ENCODE data around the gene PRKAG2. TPM values are rescaled to one million over a fixed set of nuclear protein-coding genes. Genes with fewer than 3 reads are reported as not detected.

The PRKAG2 gene
- total and polyA plus RNA-seq, 2 of the 13 experiments (the other 11 are each of a cell fraction or from before 2014, with no cell fraction given): 0.90 to 1.3 TPM

- intact Hi-C loops (cut with micrococcal nuclease; ENCODE audit: unreplicated experiment) (no loop called here), in situ Hi-C loops (cut with HindIII; ENCODE audit: extremely low pct_ligation_motif_present, low pct_unique_long_range_greater_than_20kb) (no loop called here)
- CTCF ChIA-PET (ENCODE audit: low intra/inter-chr PET ratio, low total read pairs): no interaction called here
- H4K20me1 ChIP-seq (ENCODE audit: insufficient read depth, low read length): no peaks in the 10 kb centered on the region
- H3K27me3 ChIP-seq (ENCODE audit: control insufficient read depth in 1 of 2, insufficient read depth in 2 of 2, low read length in 2 of 2): peaks cover 0 to 3% of the 10 kb centered on the region in 2 experiments; a peak in 2 of 5 replicates
- no peak overlapping the region for H3K4me2 ChIP-seq (ENCODE audit: low read depth, low read length)
- no peak overlapping the region for H3K4me3 ChIP-seq (replicated peaks in 1 of 3; ENCODE audit: insufficient read depth in 1 of 3, low read depth in 2 of 3, low read length in 3 of 3)
- no peak for TF ChIP-seq SAFB2 (CRISPR knock-in tag; IDR thresholded peaks at IDR 0.05; ENCODE audit: borderline replicate concordance, low read depth)
- TF ChIP-seq SP4 (CRISPR knock-in tag; IDR thresholded peaks at IDR 0.05): no peak
- TF ChIP-seq ZBTB33 (CRISPR knock-in tag; IDR thresholded peaks at IDR 0.05): no peak
- TF ChIP-seq, protein P1, sequence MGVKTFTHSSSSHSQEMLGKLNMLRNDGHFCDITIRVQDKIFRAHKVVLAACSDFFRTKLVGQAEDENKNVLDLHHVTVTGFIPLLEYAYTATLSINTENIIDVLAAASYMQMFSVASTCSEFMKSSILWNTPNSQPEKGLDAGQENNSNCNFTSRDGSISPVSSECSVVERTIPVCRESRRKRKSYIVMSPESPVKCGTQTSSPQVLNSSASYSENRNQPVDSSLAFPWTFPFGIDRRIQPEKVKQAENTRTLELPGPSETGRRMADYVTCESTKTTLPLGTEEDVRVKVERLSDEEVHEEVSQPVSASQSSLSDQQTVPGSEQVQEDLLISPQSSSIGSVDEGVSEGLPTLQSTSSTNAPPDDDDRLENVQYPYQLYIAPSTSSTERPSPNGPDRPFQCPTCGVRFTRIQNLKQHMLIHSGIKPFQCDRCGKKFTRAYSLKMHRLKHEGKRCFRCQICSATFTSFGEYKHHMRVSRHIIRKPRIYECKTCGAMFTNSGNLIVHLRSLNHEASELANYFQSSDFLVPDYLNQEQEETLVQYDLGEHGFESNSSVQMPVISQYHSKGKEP (CRISPR knock-in tag; IDR thresholded peaks at IDR 0.05): no peak
- no peak for TF ChIP-seq KLF11 (CRISPR knock-in tag; IDR thresholded peaks at IDR 0.05)
- TF ChIP-seq ZNF546 (CRISPR knock-in tag; conservative IDR thresholded peaks at IDR 0.05): no peak
- no peak for TF ChIP-seq SOX6 (IDR thresholded peaks at IDR 0.05)
- TF ChIP-seq SOX6 (CRISPR knock-in tag; IDR thresholded peaks at IDR 0.05): no peak
- no peak for TF ChIP-seq POLR2AphosphoS5 (IDR thresholded peaks at IDR 0.05; ENCODE audit: low read depth, low read length)
- no peak for TF ChIP-seq SKI (IDR thresholded peaks at IDR 0.05; ENCODE audit: partially characterized antibody)
- no peak for TF ChIP-seq ZNF652 (CRISPR knock-in tag; IDR thresholded peaks at IDR 0.05; ENCODE audit: borderline replicate concordance, low read depth)
- no peak for TF ChIP-seq SMYD3 (CRISPR knock-in tag; IDR thresholded peaks at IDR 0.05)
- TF ChIP-seq, protein P2, sequence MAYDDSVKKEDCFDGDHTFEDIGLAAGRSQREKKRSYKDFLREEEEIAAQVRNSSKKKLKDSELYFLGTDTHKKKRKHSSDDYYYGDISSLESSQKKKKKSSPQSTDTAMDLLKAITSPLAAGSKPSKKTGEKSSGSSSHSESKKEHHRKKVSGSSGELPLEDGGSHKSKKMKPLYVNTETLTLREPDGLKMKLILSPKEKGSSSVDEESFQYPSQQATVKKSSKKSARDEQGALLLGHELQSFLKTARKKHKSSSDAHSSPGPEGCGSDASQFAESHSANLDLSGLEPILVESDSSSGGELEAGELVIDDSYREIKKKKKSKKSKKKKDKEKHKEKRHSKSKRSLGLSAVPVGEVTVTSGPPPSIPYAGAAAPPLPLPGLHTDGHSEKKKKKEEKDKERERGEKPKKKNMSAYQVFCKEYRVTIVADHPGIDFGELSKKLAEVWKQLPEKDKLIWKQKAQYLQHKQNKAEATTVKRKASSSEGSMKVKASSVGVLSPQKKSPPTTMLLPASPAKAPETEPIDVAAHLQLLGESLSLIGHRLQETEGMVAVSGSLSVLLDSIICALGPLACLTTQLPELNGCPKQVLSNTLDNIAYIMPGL (CRISPR knock-in tag; IDR thresholded peaks at IDR 0.05; ENCODE audit: borderline replicate concordance in 1 of 2, low read depth in 1 of 2): no peak
- TF ChIP-seq FOXK1 (CRISPR knock-in tag; IDR thresholded peaks at IDR 0.05; ENCODE audit: borderline replicate concordance, low read depth): no peak
- no peak overlapping the region for H2AFZ ChIP-seq (ENCODE audit: low read length)
- BruUV-seq (replicated peaks): no TSS peak
- no peak for ATAC-seq
- no peak overlapping the region for H3K27ac ChIP-seq (ENCODE audit: extremely low read length, insufficient read depth, low read length)
- no peaks in the 10 kb centered on the region for H3K36me3 ChIP-seq (replicated peaks in 1 of 2; ENCODE audit: control insufficient read depth in 1 of 2, insufficient read depth in 2 of 2, low read length in 2 of 2)
- POLR2A ChIA-PET: no interaction called here
- H3K79me2 ChIP-seq (ENCODE audit: insufficient read depth, low read length): no peaks in the 10 kb centered on the region
- no peaks in the 10 kb centered on the region for H3K9me3 ChIP-seq (ENCODE audit: low read length)
- no peak for FAIRE-seq
- 65% methylated on average over 5 of the region's 5 CpGs for WGBS (ENCODE audit: low lambda C conversion rate)
- no peak for DNase-seq (ENCODE audit: low spot score)
- H3K9ac ChIP-seq (ENCODE audit: insufficient read depth, low read depth, low read length): no peak overlapping the region
- H3K4me1 ChIP-seq (ENCODE audit: insufficient read depth, low read length): peaks cover 15% of the 10 kb centered on the region
Observed at GRCh38 chr7:151843181-151843580, 33.7 kb downstream of the PRKAG2 start.
